ENCODE results near the gene NFAT5.
A peak's percentile ranks its signal among the peaks of the same experiment; 100 is the strongest.

NFAT5 gene

GRCh38 chr16:69741951-69742904, 176.5 kb downstream of the NFAT5 start:
- Histone ChIP-seq H3K27me3 (ENCODE audit: insufficient read depth, low read length) (no peaks in the 10 kb centered on the region), H3K4me3 (ENCODE audit: low read length) (no peak overlapping the region), H2AFZ (ENCODE audit: low read depth, low read length) (no peak overlapping the region), H3K36me3 (ENCODE audit: insufficient read depth, low read length) (peaks cover 74% of the 10 kb centered on the region), H3K4me1 (ENCODE audit: insufficient read depth, low read length) (no peaks in the 10 kb centered on the region), H3K9me3 (ENCODE audit: low read length) (no peaks in the 10 kb centered on the region)

- Histone ChIP-seq H3K4me3 (ENCODE audit: low read length) (no peak overlapping the region), H2AFZ (ENCODE audit: low read depth, low read length) (no peak overlapping the region), H3K4me1 (ENCODE audit: insufficient read depth, low read length) (no peaks in the 10 kb centered on the region), H3K36me3 (ENCODE audit: insufficient read depth, low read length) (peaks cover 94% of the 10 kb centered on the region), H3K9me3 (ENCODE audit: low read length) (no peaks in the 10 kb centered on the region), H3K27me3 (ENCODE audit: insufficient read depth, low read length) (no peaks in the 10 kb centered on the region)
These were observed 178.8 kb downstream of the NFAT5 start for GRCh38 chr16:69744363-69745231.

GRCh38 chr16:69745232-69745612, 179.5 kb downstream of the NFAT5 start:
- Histone ChIP-seq H3K4me3 (ENCODE audit: low read length) (no peak overlapping the region), H2AFZ (ENCODE audit: low read depth, low read length) (no peak overlapping the region), H3K36me3 (ENCODE audit: insufficient read depth, low read length) (peaks cover 88% of the 10 kb centered on the region), H3K9me3 (ENCODE audit: low read length) (no peaks in the 10 kb centered on the region), H3K4me1 (ENCODE audit: insufficient read depth, low read length) (no peaks in the 10 kb centered on the region), H3K27me3 (ENCODE audit: insufficient read depth, low read length) (no peaks in the 10 kb centered on the region)

- no peak overlapping the region for H3K4me3 ChIP-seq (ENCODE audit: low read length)
- no peak overlapping the region for H2AFZ ChIP-seq (ENCODE audit: low read depth, low read length)
- no peaks in the 10 kb centered on the region for H3K9me3 ChIP-seq (ENCODE audit: low read length)
- H3K4me1 ChIP-seq (ENCODE audit: insufficient read depth, low read length) = no peaks in the 10 kb centered on the region
- H3K27me3 ChIP-seq (ENCODE audit: insufficient read depth, low read length) = no peaks in the 10 kb centered on the region
- H3K36me3 ChIP-seq (ENCODE audit: insufficient read depth, low read length) = peaks cover 90% of the 10 kb centered on the region
These were observed 180.2 kb downstream of the NFAT5 start for GRCh38 chr16:69745959-69746358.

GRCh38 chr16:69747115-69747514, 181.3 kb downstream of the NFAT5 start:
- H2AFZ ChIP-seq (ENCODE audit: low read depth, low read length) = no peak overlapping the region
- H3K9me3 ChIP-seq (ENCODE audit: low read length) = no peaks in the 10 kb centered on the region
- no peaks in the 10 kb centered on the region for H3K4me1 ChIP-seq (ENCODE audit: insufficient read depth, low read length)
- H3K27me3 ChIP-seq (ENCODE audit: insufficient read depth, low read length) = no peaks in the 10 kb centered on the region
- H3K4me3 ChIP-seq (ENCODE audit: low read length) = no peak overlapping the region
- peaks cover 83% of the 10 kb centered on the region for H3K36me3 ChIP-seq (ENCODE audit: insufficient read depth, low read length)

GRCh38 chr16:69748694-69749345, 183.1 kb downstream of the NFAT5 start:
- Histone ChIP-seq H3K27me3 (ENCODE audit: insufficient read depth, low read length) (no peaks in the 10 kb centered on the region), H2AFZ (ENCODE audit: low read depth, low read length) (no peak overlapping the region), H3K4me1 (ENCODE audit: insufficient read depth, low read length) (peaks cover 5% of the 10 kb centered on the region), H3K9me3 (ENCODE audit: low read length) (no peaks in the 10 kb centered on the region), H3K4me3 (ENCODE audit: low read length) (no peak overlapping the region), H3K36me3 (ENCODE audit: insufficient read depth, low read length) (peaks cover 74% of the 10 kb centered on the region)

- Histone ChIP-seq H2AFZ (ENCODE audit: low read depth, low read length) (peak overlapping the region; percentile 26), H3K27me3 (ENCODE audit: insufficient read depth, low read length) (no peaks in the 10 kb centered on the region), H3K9me3 (ENCODE audit: low read length) (no peaks in the 10 kb centered on the region), H3K36me3 (ENCODE audit: insufficient read depth, low read length) (peaks cover 22% of the 10 kb centered on the region), H3K4me1 (ENCODE audit: insufficient read depth, low read length) (peaks cover 7% of the 10 kb centered on the region), H3K4me3 (ENCODE audit: low read length) (peak overlapping the region; percentile 83)
These were observed 188.3 kb downstream of the NFAT5 start for GRCh38 chr16:69754143-69754468.
